Testis (tissue), 2 donors: ENCODE data around the gene RAB40B.

Experiments
- CTCF ChIP-seq, 3 experiments: fragments of 450-650 bp in 2 of 3; fragments of 200-600 bp in 1 of 3; sonication (generic) in 1 of 3; IDR thresholded peaks; one replicate each; pipeline ENCODE4 v1.5.1; 2016 to 2019; ENCODE audit warnings: antibody characterized with exemption in 3 of 3, mild to moderate bottlenecking in 2 of 3, moderate library complexity in 1 of 3
- POLR2A ChIP-seq: fragments of 450-650 bp; IDR thresholded peaks from one replicate; pipeline ENCODE4 v1.6.1; 2017; ENCODE audit warnings: antibody characterized with exemption, mild to moderate bottlenecking, moderate library complexity

- TF ChIP-seq CTCF (IDR thresholded peaks at IDR 0.05): no peak
- no peak for TF ChIP-seq POLR2A
Observed at GRCh38 chr17:82691714-82692113, 6.8 kb downstream of the RAB40B start.
